ENCODE results near the gene FOXO6. TPM values are rescaled to one million over a fixed set of nuclear protein-coding genes. Genes with fewer than 3 reads are reported as not detected.

FOXO6 gene
- total and polyA plus RNA-seq, 2 experiments from 2014 or later: 0.68 to 4.2 TPM

DNA sequence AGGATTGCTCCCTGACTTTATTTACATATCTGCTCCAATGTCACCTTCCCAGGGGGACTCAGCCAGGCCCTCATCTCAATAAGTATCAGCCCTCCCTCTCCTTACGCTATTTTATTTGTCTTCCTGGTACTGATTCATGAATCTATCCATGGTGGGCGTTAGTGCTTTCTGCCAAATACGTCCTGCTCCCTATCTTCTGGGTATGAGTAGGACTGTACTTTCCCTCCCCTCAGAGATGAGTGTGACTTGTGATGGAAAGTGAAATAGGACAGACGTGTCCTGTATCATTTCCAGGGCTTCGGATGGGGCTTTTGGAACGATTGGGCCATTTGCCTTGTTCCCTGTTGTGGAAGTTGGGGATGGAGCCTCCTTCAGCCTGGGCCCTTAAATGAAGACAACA is 47.5 kb downstream of the FOXO6 start:
- DNase-seq (ENCODE audit: low spot score): no peak
- Mint-ChIP-seq H3K9me3 (no peaks in the 10 kb centered on the region), H3K27me3 (ENCODE audit: insufficient read depth, low read depth, poor library complexity) (peaks cover 13% of the 10 kb centered on the region), H3K36me3 (ENCODE audit: low read depth) (no peaks in the 10 kb centered on the region; the same call in 2 of the 3 replicates), H3K4me1 (peaks cover 35% of the 10 kb centered on the region), H3K4me3 (no peak overlapping the region; the same call in 2 of the 3 replicates), H3K27ac (no peak overlapping the region)
- H4K20me1 ChIP-seq (replicated peaks; ENCODE audit: insufficient read depth): peaks cover 3% of the 10 kb centered on the region; the same call in 1 of the 2 replicates
- TF ChIP-seq ZNF331 (CRISPR knock-in tag; IDR thresholded peaks at IDR 0.05; ENCODE audit: low read depth) (no peak), STAT1 (IDR thresholded peaks at IDR 0.05; ENCODE audit: unreplicated experiment) (no peak), ZNF462 (CRISPR knock-in tag; IDR thresholded peaks at IDR 0.05) (no peak), EZH2 (IDR thresholded peaks at IDR 0.05; ENCODE audit: low read depth, unreplicated experiment) (no peak), REST (IDR thresholded peaks at IDR 0.05; ENCODE audit: unreplicated experiment) (no peak), ZNF114 (CRISPR knock-in tag; IDR thresholded peaks at IDR 0.05) (no peak), JUNB (IDR thresholded peaks at IDR 0.05; ENCODE audit: unreplicated experiment) (no peak), NANOG (IDR thresholded peaks at IDR 0.05; ENCODE audit: borderline replicate concordance) (no peak)
- TF ChIP-seq, protein P1, sequence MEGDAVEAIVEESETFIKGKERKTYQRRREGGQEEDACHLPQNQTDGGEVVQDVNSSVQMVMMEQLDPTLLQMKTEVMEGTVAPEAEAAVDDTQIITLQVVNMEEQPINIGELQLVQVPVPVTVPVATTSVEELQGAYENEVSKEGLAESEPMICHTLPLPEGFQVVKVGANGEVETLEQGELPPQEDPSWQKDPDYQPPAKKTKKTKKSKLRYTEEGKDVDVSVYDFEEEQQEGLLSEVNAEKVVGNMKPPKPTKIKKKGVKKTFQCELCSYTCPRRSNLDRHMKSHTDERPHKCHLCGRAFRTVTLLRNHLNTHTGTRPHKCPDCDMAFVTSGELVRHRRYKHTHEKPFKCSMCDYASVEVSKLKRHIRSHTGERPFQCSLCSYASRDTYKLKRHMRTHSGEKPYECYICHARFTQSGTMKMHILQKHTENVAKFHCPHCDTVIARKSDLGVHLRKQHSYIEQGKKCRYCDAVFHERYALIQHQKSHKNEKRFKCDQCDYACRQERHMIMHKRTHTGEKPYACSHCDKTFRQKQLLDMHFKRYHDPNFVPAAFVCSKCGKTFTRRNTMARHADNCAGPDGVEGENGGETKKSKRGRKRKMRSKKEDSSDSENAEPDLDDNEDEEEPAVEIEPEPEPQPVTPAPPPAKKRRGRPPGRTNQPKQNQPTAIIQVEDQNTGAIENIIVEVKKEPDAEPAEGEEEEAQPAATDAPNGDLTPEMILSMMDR (conservative IDR thresholded peaks at IDR 0.05; ENCODE audit: low read depth in 2 of 2): no peak
- ATAC-seq: no peak
- no peaks in the 10 kb centered on the region for H3K79me2 ChIP-seq (replicated peaks; ENCODE audit: insufficient read depth)
- peak overlapping the region; percentile 57 for H3K4me2 ChIP-seq
- no peaks in the 10 kb centered on the region for H3K9me2 ChIP-seq (ENCODE audit: insufficient read depth)
- H3K4me3 ChIP-seq: no peak overlapping the region
- H2AFZ ChIP-seq: peak overlapping the region; percentile 69; the same call in 1 of the 2 replicates
- H3K27ac ChIP-seq (ENCODE audit: low read depth): no peak overlapping the region
- no peaks in the 10 kb centered on the region for H3K36me3 ChIP-seq (ENCODE audit: insufficient read depth)
- peaks cover 27% of the 10 kb centered on the region for H3K4me1 ChIP-seq (ENCODE audit: insufficient read depth)
- H3K27me3 ChIP-seq (ENCODE audit: insufficient read depth): no peaks in the 10 kb centered on the region
- H3F3A ChIP-seq (replicated peaks; ENCODE audit: low read depth): no peaks in the 10 kb centered on the region
